Neuronal stem cell (in vitro differentiated cells): ENCODE results near the gene SLC22A7.

Experiments
- DNase-seq: peaks from one replicate; pipeline ENCODE4 v3.0.0-alpha.2; 2013; ENCODE audit warnings: low spot score
- H2AFZ ChIP-seq: one replicate; pipeline ENCODE4 v1.6.1; 2013; ENCODE audit warnings: mild to moderate bottlenecking, low read length, inconsistent platforms
- H2AK5ac ChIP-seq: 2 replicates; pipeline ENCODE4 v1.6.1; 2013; ENCODE audit warnings: low read depth, mild to moderate bottlenecking, inconsistent platforms, low read length, moderate library complexity, mixed read lengths
- H2BK120ac ChIP-seq: 2 replicates; pipeline ENCODE4 v1.6.1; 2013; ENCODE audit warnings: low read depth, mild to moderate bottlenecking, inconsistent platforms, low read length, moderate library complexity, mixed read lengths
- H2BK12ac ChIP-seq: one replicate; pipeline ENCODE4 v1.6.1; 2013; ENCODE audit warnings: low read length, inconsistent platforms
- H2BK15ac ChIP-seq: 2 replicates; pipeline ENCODE4 v1.6.1; 2013; ENCODE audit warnings: mild to moderate bottlenecking, low read length, inconsistent platforms, mixed read lengths
- H2BK5ac ChIP-seq: one replicate; pipeline ENCODE4 v1.6.1; 2013; ENCODE audit warnings: inconsistent platforms, mild to moderate bottlenecking, low read length, moderate library complexity
- H3K14ac ChIP-seq: one replicate; pipeline ENCODE4 v1.6.1; 2013; ENCODE audit warnings: low read length, inconsistent platforms
- H3K18ac ChIP-seq: 2 replicates; pipeline ENCODE4 v1.6.1; 2013; ENCODE audit warnings: low read length, inconsistent platforms
- H3K23ac ChIP-seq: 2 replicates; pipeline ENCODE4 v1.6.1; 2013; ENCODE audit warnings: low read depth, mild to moderate bottlenecking, mixed read lengths, low read length, inconsistent platforms; ENCODE audit not compliant: poor library complexity
- H3K27ac ChIP-seq: replicated peaks from 3 replicates; pipeline ENCODE4 v1.5.1; 2013; ENCODE audit warnings: low read length, inconsistent platforms
- H3K27me3 ChIP-seq, 3 experiments: 2 replicates each; pipeline ENCODE4 v1.6.1; 2013; ENCODE audit warnings: low read length in 3 of 3, mild to moderate bottlenecking in 2 of 3, inconsistent platforms in 1 of 3, low read depth in 1 of 3, mixed read lengths in 1 of 3, moderate library complexity in 1 of 3; ENCODE audit not compliant: control insufficient read depth in 3 of 3, insufficient read depth in 3 of 3
- H3K36me3 ChIP-seq, 2 donors: replicated peaks in 1 of 2; 2 replicates each; pipeline ENCODE4 v1.6.1; 2013; ENCODE audit warnings: low read length in 2 of 2; ENCODE audit not compliant: control insufficient read depth in 2 of 2, insufficient read depth in 2 of 2
- H3K4ac ChIP-seq: 2 replicates; pipeline ENCODE4 v1.6.1; 2013; ENCODE audit warnings: inconsistent platforms, mild to moderate bottlenecking, low read length, moderate library complexity
- H3K4me1 ChIP-seq, 2 donors: 1 replicate in 1 of 2; 2 replicates in 1 of 2; pipeline ENCODE4 v1.6.1; 2013; ENCODE audit warnings: low read length in 2 of 2, low read depth in 1 of 2; ENCODE audit not compliant: control insufficient read depth in 2 of 2, insufficient read depth in 1 of 2
- H3K4me2 ChIP-seq: one replicate; pipeline ENCODE4 v1.6.1; 2013; ENCODE audit warnings: mild to moderate bottlenecking, low read length, inconsistent platforms; ENCODE audit not compliant: insufficient read depth, poor library complexity, severe bottlenecking
- H3K4me3 ChIP-seq, 2 donors: 2 replicates each; pipeline ENCODE4 v1.5.1; 2013; ENCODE audit warnings: low read length in 2 of 2, mild to moderate bottlenecking in 2 of 2, inconsistent platforms in 1 of 2, moderate library complexity in 1 of 2
- H3K79me1 ChIP-seq: one replicate; pipeline ENCODE4 v1.6.1; 2013; ENCODE audit warnings: low read depth, mild to moderate bottlenecking, inconsistent platforms, low read length, moderate library complexity
- H3K9ac ChIP-seq: one replicate; pipeline ENCODE4 v1.6.1; 2013; ENCODE audit warnings: mild to moderate bottlenecking, low read depth, low read length, inconsistent platforms; ENCODE audit not compliant: poor library complexity
- H3K9me3 ChIP-seq, 2 donors: replicated peaks in 1 of 2; 2 replicates each; pipeline versions ENCODE3 to v1.6.1; 2013; ENCODE audit warnings: low read length in 2 of 2, mild to moderate bottlenecking in 2 of 2, inconsistent platforms in 1 of 2, low read depth in 1 of 2, mixed read lengths in 1 of 2, moderate library complexity in 1 of 2; ENCODE audit not compliant: control insufficient read depth in 2 of 2, insufficient read depth in 1 of 2
- H4K8ac ChIP-seq: one replicate; pipeline ENCODE4 v1.6.1; 2013; ENCODE audit warnings: low read depth, mild to moderate bottlenecking, inconsistent platforms, low read length, moderate library complexity
- H4K91ac ChIP-seq: one replicate; pipeline ENCODE4 v1.6.1; 2013; ENCODE audit warnings: low read length, low read depth, mild to moderate bottlenecking, inconsistent platforms; ENCODE audit not compliant: poor library complexity
- WGBS, 2 donors: extraction: QIAGEN DNeasy Blood & Tissue Kit; methylation state at CpG; one replicate each; pipeline ENCODE4 v1.1.7; 2013; ENCODE audit warnings: missing lambda C conversion rate in 2 of 2, mixed read lengths in 1 of 2; ENCODE audit not compliant: insufficient read length in 2 of 2, insufficient replicate concordance in 1 of 2; ENCODE audit errors: extremely low coverage in 2 of 2; 5-methylcytosine and 5-hydroxymethylcytosine counted together

SLC22A7 gene

DNA sequence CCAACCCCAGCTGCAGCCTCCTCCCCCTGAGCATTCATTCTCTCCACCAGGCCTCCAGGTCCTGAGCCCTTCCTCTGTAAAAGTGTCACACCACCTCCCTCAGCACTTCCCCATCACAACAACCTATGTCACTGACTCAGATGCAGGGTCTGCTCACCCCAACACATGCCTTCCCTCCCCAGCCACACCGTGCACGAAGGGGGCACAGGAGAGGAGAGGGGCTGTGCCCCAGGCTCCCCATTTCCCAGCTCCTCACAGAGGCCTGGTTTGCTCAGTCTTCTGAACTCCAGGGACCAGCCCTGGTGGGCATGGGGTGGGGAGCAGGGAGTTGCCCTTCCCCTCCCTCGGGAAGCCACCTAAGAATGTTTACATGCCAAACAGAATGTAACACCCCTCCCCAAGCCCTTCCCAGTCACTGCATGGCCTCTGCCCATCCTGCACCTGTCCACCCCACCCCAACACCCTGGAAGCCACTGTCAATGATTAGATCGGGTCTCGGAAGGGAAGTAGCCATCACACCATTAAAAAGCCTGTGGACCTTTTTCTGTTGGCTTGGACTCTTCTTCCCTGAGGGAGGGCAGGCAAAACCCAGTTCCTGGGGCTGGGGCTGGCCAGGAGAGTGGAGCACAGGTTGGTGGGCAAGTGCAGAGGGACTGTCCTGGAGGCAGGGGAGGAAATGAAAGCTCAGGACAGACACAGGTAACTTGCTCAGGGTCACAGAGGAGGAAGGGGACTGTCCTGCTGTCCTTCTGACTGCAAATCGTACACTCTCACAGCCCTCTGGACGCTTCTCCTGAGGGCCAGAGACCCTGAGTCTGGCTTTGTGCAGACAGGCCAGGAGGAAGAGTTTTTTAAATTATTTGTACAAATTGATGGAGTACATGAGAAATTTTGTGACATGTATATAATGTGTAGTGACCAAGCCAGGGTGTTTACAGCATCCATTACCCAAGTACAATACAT lies 10.1 kb upstream of the SLC22A7 start:
- no peaks in the 10 kb centered on the region for H3K9me3 ChIP-seq
- no peak overlapping the region for H3K4me2 ChIP-seq
- H2BK5ac ChIP-seq = no peak overlapping the region
- H3K4me3 ChIP-seq = no peak overlapping the region
- H3K27me3 ChIP-seq = peaks cover 0 to 17% (median 0%) of the 10 kb centered on the region in 3 experiments
- no peak overlapping the region for H2BK12ac ChIP-seq
- no peak for DNase-seq
- H3K18ac ChIP-seq = no peak overlapping the region
- no peak overlapping the region for H3K27ac ChIP-seq
- no peak overlapping the region for H3K9ac ChIP-seq
- no peak overlapping the region for H2AK5ac ChIP-seq
- H3K79me1 ChIP-seq = no peaks in the 10 kb centered on the region
- no peak overlapping the region for H2BK15ac ChIP-seq
- no peak overlapping the region for H2BK120ac ChIP-seq
- H3K14ac ChIP-seq = no peak overlapping the region
- H2AFZ ChIP-seq = no peak overlapping the region
- WGBS, 2 donors = no CpG with 5 or more reads among the region's 7 CpGs
- H3K23ac ChIP-seq = no peak overlapping the region
- H3K4me1 ChIP-seq = peaks cover 0 to 5% of the 10 kb centered on the region in 2 donors
- no peak overlapping the region for H3K4ac ChIP-seq
- H3K36me3 ChIP-seq = no peaks in the 10 kb centered on the region
- no peak overlapping the region for H4K8ac ChIP-seq
- H4K91ac ChIP-seq = no peak overlapping the region

DNA sequence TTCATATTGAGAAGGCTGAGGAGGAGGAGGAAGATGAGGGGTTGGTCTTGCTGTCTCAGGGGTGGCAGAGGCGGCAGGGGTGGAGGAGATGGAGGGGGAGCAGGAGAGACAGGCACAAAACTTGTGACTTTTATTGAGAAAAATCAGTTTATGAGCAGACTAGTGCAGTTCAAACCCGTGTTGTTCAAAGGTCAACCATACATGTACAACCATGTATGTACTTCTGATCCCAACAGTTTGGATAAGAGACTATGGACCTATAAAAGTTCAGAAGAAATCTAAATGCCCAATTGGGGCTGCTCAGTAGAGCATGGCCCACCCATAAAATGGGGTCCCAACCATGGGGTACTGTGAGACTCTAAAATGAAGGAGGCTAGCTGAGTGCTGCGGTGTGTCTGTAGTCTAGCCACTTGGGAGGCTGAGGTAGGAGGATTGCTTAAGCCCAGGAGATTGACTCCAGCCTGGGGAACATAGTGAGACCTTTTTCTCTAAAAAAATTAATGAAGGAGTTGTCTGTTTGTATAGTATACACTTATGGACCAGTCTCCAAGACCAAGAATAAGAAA lies 7.6 kb upstream of the SLC22A7 start:
- Histone ChIP-seq H2BK12ac (no peak overlapping the region), H3K36me3 (no peaks in the 10 kb centered on the region), H3K4me2 (no peak overlapping the region), H3K23ac (no peak overlapping the region), H3K4ac (no peak overlapping the region), H3K4me3 (no peak overlapping the region), H3K18ac (no peak overlapping the region), H3K14ac (no peak overlapping the region), H4K8ac (no peak overlapping the region), H3K4me1 (peaks cover 0 to 1% of the 10 kb centered on the region in 2 donors), H3K9ac (no peak overlapping the region), H3K27me3 (peaks cover 0 to 17% (median 0%) of the 10 kb centered on the region in 3 experiments), H2AK5ac (no peak overlapping the region), H2AFZ (no peak overlapping the region), H2BK15ac (no peak overlapping the region), H2BK120ac (no peak overlapping the region), H3K27ac (no peak overlapping the region), H3K79me1 (no peaks in the 10 kb centered on the region), H3K9me3 (no peaks in the 10 kb centered on the region), H2BK5ac (no peak overlapping the region), H4K91ac (no peak overlapping the region)
- no CpG with 5 or more reads among the region's 3 CpGs for WGBS, 2 donors
- no peak for DNase-seq

DNA sequence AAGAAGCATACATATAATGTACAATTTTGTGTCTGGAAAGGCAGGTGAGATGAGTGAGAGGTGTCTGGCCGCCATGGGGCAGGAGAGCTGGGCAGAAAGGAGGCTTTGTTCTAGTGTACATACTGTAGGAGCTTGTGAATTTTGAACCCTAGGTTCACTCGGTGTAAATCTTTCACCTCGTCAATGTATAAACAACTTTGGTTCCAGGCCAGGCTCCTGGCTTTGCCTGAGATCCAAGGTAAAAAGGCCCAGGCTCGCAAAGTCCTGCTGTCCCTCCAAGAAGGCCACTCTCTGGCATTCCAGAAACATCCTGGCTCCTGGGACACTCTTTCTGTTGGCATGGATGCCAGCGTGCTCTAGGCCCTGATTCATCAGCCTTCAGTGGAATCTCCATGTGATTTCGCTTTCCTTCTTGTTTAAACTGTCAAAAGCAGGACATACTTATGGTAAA lies 7.1 kb upstream of the SLC22A7 start:
- no peak overlapping the region for H3K4me2 ChIP-seq
- no peak overlapping the region for H3K27ac ChIP-seq
- no peak overlapping the region for H3K23ac ChIP-seq
- no CpG with 5 or more reads among the region's 6 CpGs for WGBS, 2 donors
- no peak for DNase-seq
- no peak overlapping the region for H2AK5ac ChIP-seq
- H3K27me3 ChIP-seq = peaks cover 0 to 17% (median 0%) of the 10 kb centered on the region in 3 experiments
- no peaks in the 10 kb centered on the region for H3K79me1 ChIP-seq
- no peak overlapping the region for H3K18ac ChIP-seq
- H4K91ac ChIP-seq = no peak overlapping the region
- no peak overlapping the region for H2AFZ ChIP-seq
- H2BK15ac ChIP-seq = no peak overlapping the region
- no peak overlapping the region for H3K4me3 ChIP-seq
- no peaks in the 10 kb centered on the region for H3K9me3 ChIP-seq
- no peak overlapping the region for H2BK12ac ChIP-seq
- no peak overlapping the region for H3K9ac ChIP-seq
- H2BK120ac ChIP-seq = no peak overlapping the region
- H2BK5ac ChIP-seq = no peak overlapping the region
- H3K36me3 ChIP-seq = no peaks in the 10 kb centered on the region
- no peak overlapping the region for H3K14ac ChIP-seq
- H4K8ac ChIP-seq = no peak overlapping the region
- H3K4me1 ChIP-seq = peaks cover 0 to 1% of the 10 kb centered on the region in 2 donors
- H3K4ac ChIP-seq = no peak overlapping the region

DNA sequence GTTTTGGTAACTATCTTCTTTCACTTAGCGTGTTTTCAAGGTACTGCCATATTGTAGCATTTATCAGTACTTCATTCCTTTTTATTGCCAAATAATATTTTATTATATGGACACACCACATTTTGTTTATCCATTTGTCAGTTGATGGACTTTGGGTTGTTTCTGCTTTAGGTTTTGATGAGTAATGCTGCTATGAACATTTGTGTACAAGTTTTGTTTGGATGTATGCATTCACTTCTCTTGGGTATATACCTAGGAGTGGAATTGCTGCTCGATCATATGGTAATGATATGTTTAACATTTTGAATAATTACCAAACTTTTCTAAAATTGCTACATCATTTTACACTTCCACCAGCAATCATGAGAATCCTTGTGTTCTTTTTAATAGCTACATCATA lies 6.4 kb upstream of the SLC22A7 start:
- no peak overlapping the region for H2BK120ac ChIP-seq
- no peaks in the 10 kb centered on the region for H3K9me3 ChIP-seq
- H3K4me2 ChIP-seq = no peak overlapping the region
- no peak overlapping the region for H3K14ac ChIP-seq
- no peaks in the 10 kb centered on the region for H3K79me1 ChIP-seq
- peaks cover 0 to 21% (median 0%) of the 10 kb centered on the region in 3 experiments for H3K27me3 ChIP-seq
- H4K8ac ChIP-seq = no peak overlapping the region
- H2BK12ac ChIP-seq = no peak overlapping the region
- H2BK5ac ChIP-seq = no peak overlapping the region
- H3K4me1 ChIP-seq = peaks cover 2 to 4% of the 10 kb centered on the region in 2 donors
- H3K27ac ChIP-seq = no peak overlapping the region
- no peak overlapping the region for H2BK15ac ChIP-seq
- H2AFZ ChIP-seq = no peak overlapping the region
- no peak overlapping the region for H3K4me3 ChIP-seq
- no peak overlapping the region for H3K23ac ChIP-seq
- H3K9ac ChIP-seq = no peak overlapping the region
- DNase-seq = no peak
- no peak overlapping the region for H4K91ac ChIP-seq
- WGBS, 2 donors = no CpG with 5 or more reads among the region's 2 CpGs
- no peak overlapping the region for H3K18ac ChIP-seq
- no peak overlapping the region for H2AK5ac ChIP-seq
- no peaks in the 10 kb centered on the region for H3K36me3 ChIP-seq
- no peak overlapping the region for H3K4ac ChIP-seq
